ENCODE results near the gene RBCK1.
A peak's percentile ranks its signal among the peaks of the same experiment; 100 is the strongest.

RBCK1 gene

GRCh38 chr20:399182-399707 is 8.9 kb upstream of the RBCK1 start:
- DNase-seq (no peak), ATAC-seq (no peak)

GRCh38 chr20:400128-400453 is 8.0 kb upstream of the RBCK1 start:
- no peak for ATAC-seq

GRCh38 chr20:400454-401275 is 7.4 kb upstream of the RBCK1 start:
- no peak for DNase-seq

More at GRCh38 chr20:400128-400453, 8.0 kb upstream of the RBCK1 start:
- no peak for DNase-seq

GRCh38 chr20:401682-402495 is 6.2 kb upstream of the RBCK1 start:
- no peak for DNase-seq
- ATAC-seq = no peak

More at GRCh38 chr20:400454-401275, 7.4 kb upstream of the RBCK1 start:
- no peak for ATAC-seq

- DNase-seq = no peak
- ATAC-seq = no peak
Observed at GRCh38 chr20:402496-402885, 5.6 kb upstream of the RBCK1 start.

GRCh38 chr20:402898-403581 is 5.1 kb upstream of the RBCK1 start:
- DNase-seq (no peak), ATAC-seq (no peak)

GRCh38 chr20:403582-403957 is 4.5 kb upstream of the RBCK1 start:
- DNase-seq (no peak), ATAC-seq (no peak)

- ATAC-seq (no peak), DNase-seq (no peak)
Observed at GRCh38 chr20:404088-404487, 4.0 kb upstream of the RBCK1 start.

GRCh38 chr20:406200-407132 is 1.6 kb upstream of the RBCK1 start:
- ATAC-seq (no peak), DNase-seq (no peak)

GRCh38 chr20:407133-407952 is 756 bp upstream of the RBCK1 start:
- ATAC-seq (peak; percentile 76), DNase-seq (peak; percentile 76)

- DNase-seq = peak; percentile 37
- ATAC-seq = peak; percentile 24
Observed at GRCh38 chr20:408843-409696, 971 bp downstream of the RBCK1 start.

- peak; percentile 21 for DNase-seq
- no peak for ATAC-seq
Observed at GRCh38 chr20:409697-410559, 1.8 kb downstream of the RBCK1 start.

- ATAC-seq (no peak), DNase-seq (no peak)
Observed at GRCh38 chr20:412081-412480, 4.0 kb downstream of the RBCK1 start.

- ATAC-seq = no peak
- DNase-seq = no peak
Observed at GRCh38 chr20:414161-414560, 6.1 kb downstream of the RBCK1 start.

- ATAC-seq (no peak), DNase-seq (no peak)
Observed at GRCh38 chr20:415820-416322, 7.8 kb downstream of the RBCK1 start.

GRCh38 chr20:416950-417800 is 9.1 kb downstream of the RBCK1 start:
- ATAC-seq = no peak
- DNase-seq = no peak

- DNase-seq = no peak
- no peak for ATAC-seq
Observed at GRCh38 chr20:417801-418342, 9.8 kb downstream of the RBCK1 start.

All from stimulated activated naive CD8-positive, alpha-beta T cell treated with anti-CD3 and anti-CD28 coated beads, Interleukin-15, Interleukin-2, amounts not matched to agents 100 U/mL and 50 U/mL, for 24 hours (primary cell).